Activated naive CD8-positive, alpha-beta T cell treated with anti-CD3 and anti-CD28 coated beads for 36 hours (primary cell): Measurements from ENCODE around the gene RABL6. TPM values are rescaled to one million over a fixed set of nuclear protein-coding genes. Genes with fewer than 3 reads are reported as not detected.

Experiments
- DNase-seq: peaks from one replicate; pipeline ENCODE4 v3.0.0; 2021
- H3K27ac Mint-ChIP-seq: one replicate; pipeline ENCODE4 v1.8.0; 2022; ENCODE audit warnings: mild to moderate bottlenecking, moderate library complexity, mixed read lengths
- H3K27me3 Mint-ChIP-seq: one replicate; pipeline ENCODE4 v1.8.0; 2022; ENCODE audit warnings: mild to moderate bottlenecking, mixed read lengths
- H3K36me3 Mint-ChIP-seq: one replicate; pipeline ENCODE4 v1.8.0; 2021; ENCODE audit warnings: mild to moderate bottlenecking, mixed read lengths
- H3K4me1 Mint-ChIP-seq: one replicate; pipeline ENCODE4 v1.8.0; 2021; ENCODE audit warnings: mixed read lengths
- H3K4me3 Mint-ChIP-seq: one replicate; pipeline ENCODE4 v1.8.0; 2022; ENCODE audit warnings: mild to moderate bottlenecking, moderate library complexity, mixed read lengths
- H3K9me3 Mint-ChIP-seq: one replicate; pipeline ENCODE4 v1.8.0; 2022; ENCODE audit warnings: mixed read lengths
- total RNA-seq, 2 experiments: library from RNA; stranded (reverse); gene quantifications; one replicate each; pipeline ENCODE4 v1.2.3, GENCODE V29; 2021

Gene RABL6
- total RNA-seq, 2 experiments from 2014 or later: 87.0 to 88.3 TPM

- peaks cover 16% of the 10 kb centered on the region for H3K4me1 Mint-ChIP-seq
- no peak for DNase-seq
- H3K36me3 Mint-ChIP-seq: peaks cover 31% of the 10 kb centered on the region
- H3K4me3 Mint-ChIP-seq: no peak overlapping the region
- no peak overlapping the region for H3K27ac Mint-ChIP-seq
- H3K9me3 Mint-ChIP-seq: no peaks in the 10 kb centered on the region
- no peaks in the 10 kb centered on the region for H3K27me3 Mint-ChIP-seq
Observed at GRCh38 chr9:136815422-136815782, 7.7 kb downstream of the RABL6 start.

GRCh38 chr9:136820971-136821825, 13.4 kb downstream of the RABL6 start:
- no peaks in the 10 kb centered on the region for H3K27me3 Mint-ChIP-seq
- no peaks in the 10 kb centered on the region for H3K9me3 Mint-ChIP-seq
- H3K4me3 Mint-ChIP-seq: peak overlapping the region; percentile 3
- H3K4me1 Mint-ChIP-seq: peaks cover 6% of the 10 kb centered on the region
- H3K36me3 Mint-ChIP-seq: peaks cover 10% of the 10 kb centered on the region
- no peak for DNase-seq
- H3K27ac Mint-ChIP-seq: no peak overlapping the region

DNA sequence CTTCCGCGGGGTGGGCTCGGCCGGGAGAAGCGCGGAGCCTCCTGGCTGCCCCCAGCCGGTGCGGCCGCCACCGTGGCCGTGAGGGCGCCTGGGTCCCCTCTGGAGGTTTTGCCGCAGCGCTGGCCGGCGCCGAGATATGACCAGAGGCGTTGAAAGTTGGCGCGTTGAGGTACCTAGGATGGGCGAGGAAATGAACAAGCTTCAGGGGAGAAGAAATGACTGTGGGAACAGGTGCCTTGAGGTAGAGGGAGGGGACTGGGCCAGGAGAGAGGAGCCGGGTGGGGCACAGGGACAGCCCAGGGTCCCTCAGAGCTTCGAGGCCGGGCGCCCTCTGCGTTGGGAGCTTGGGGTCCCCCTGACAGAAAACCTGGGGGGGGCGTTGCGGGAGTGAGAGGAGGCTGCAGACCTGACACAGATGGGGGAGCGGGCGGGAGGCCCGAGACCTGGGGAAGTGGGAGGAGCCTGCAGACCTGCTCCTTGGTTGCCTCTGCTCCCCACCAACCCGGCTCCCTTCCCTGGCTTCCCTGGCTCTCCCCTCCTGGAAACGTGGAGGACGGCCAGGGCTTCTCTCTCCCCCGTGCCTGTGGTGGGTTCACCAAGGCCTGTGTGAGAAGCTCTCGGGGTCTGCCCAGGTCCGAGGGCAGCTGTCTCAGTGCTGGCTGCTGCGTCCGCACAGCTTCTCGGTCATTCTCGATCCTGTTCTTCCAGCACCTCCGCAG, 14.2 kb downstream of the RABL6 start:
- Mint-ChIP-seq H3K27ac (no peak overlapping the region), H3K4me3 (no peak overlapping the region), H3K4me1 (peaks cover 6% of the 10 kb centered on the region), H3K27me3 (no peaks in the 10 kb centered on the region), H3K36me3 (peaks cover 6% of the 10 kb centered on the region), H3K9me3 (no peaks in the 10 kb centered on the region)
- no peak for DNase-seq

GRCh38 chr9:136823136-136824046, 15.6 kb downstream of the RABL6 start:
- no peak overlapping the region for H3K4me3 Mint-ChIP-seq
- DNase-seq: no peak
- H3K27ac Mint-ChIP-seq: no peak overlapping the region
- no peaks in the 10 kb centered on the region for H3K9me3 Mint-ChIP-seq
- H3K27me3 Mint-ChIP-seq: no peaks in the 10 kb centered on the region
- H3K36me3 Mint-ChIP-seq: peaks cover 3% of the 10 kb centered on the region
- peaks cover 6% of the 10 kb centered on the region for H3K4me1 Mint-ChIP-seq

GRCh38 chr9:136824496-136825225, 16.9 kb downstream of the RABL6 start:
- Mint-ChIP-seq H3K27me3 (no peaks in the 10 kb centered on the region), H3K4me3 (no peak overlapping the region)

DNA sequence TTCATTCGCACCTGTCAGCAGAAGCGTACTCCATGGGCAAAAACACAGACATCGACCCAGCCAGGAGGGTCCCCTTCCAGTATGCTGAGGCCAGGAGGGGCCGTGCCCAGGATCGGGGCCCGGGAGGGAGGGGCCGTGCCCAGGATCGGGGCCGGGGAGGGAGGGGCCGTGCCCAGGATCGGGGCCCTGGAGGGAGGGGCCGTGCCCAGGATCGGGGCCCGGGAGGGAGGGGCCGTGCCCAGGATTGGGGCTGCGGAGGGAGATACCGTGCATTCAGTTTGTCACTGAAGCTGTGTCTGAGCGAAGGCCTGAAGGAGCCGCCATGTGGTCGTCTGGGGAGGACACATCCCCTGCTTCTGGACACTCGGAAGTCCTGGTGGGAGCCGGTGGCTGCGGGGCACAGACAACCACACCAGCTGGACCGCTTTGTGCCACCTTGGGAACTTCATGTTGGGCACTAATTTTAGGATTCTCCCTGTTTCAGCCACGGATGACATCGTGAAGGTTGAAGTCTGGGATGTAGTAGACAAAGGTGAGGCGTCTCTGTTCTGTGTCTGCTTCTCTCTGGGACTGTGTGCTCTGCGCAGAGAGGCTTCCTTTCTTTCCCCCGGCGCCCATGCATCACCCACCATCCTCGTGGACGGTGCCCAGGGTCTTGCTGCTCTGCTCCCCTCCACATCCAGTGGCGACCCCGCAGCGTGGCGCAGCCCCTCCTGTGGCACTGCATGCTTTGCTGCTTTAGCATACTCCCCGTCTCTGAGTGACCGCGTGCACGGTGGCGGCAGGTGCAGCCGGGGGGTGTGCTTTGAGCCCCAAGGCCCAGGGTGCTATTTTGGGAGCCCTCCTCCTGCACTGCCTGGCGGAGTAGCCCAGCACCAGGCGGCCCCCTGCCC, 17.8 kb downstream of the RABL6 start:
- Mint-ChIP-seq H3K27ac (no peak overlapping the region), H3K36me3 (peaks cover 6% of the 10 kb centered on the region), H3K4me1 (peaks cover 6% of the 10 kb centered on the region), H3K4me3 (no peak overlapping the region), H3K9me3 (no peaks in the 10 kb centered on the region), H3K27me3 (no peaks in the 10 kb centered on the region)
- no peak for DNase-seq

More at GRCh38 chr9:136824496-136825225, 16.9 kb downstream of the RABL6 start:
- H3K27ac Mint-ChIP-seq: no peak overlapping the region
- peaks cover 5% of the 10 kb centered on the region for H3K36me3 Mint-ChIP-seq
- no peaks in the 10 kb centered on the region for H3K9me3 Mint-ChIP-seq
- peaks cover 6% of the 10 kb centered on the region for H3K4me1 Mint-ChIP-seq
- no peak for DNase-seq

GRCh38 chr9:136826188-136826541, 18.4 kb downstream of the RABL6 start:
- Mint-ChIP-seq H3K4me1 (peaks cover 3% of the 10 kb centered on the region), H3K9me3 (no peaks in the 10 kb centered on the region), H3K4me3 (no peak overlapping the region), H3K27ac (no peak overlapping the region), H3K36me3 (peaks cover 2% of the 10 kb centered on the region), H3K27me3 (no peaks in the 10 kb centered on the region)
- DNase-seq: no peak

- no peaks in the 10 kb centered on the region for H3K27me3 Mint-ChIP-seq
- H3K9me3 Mint-ChIP-seq: no peaks in the 10 kb centered on the region
- peaks cover 3% of the 10 kb centered on the region for H3K4me1 Mint-ChIP-seq
- H3K27ac Mint-ChIP-seq: no peak overlapping the region
- H3K36me3 Mint-ChIP-seq: peaks cover 2% of the 10 kb centered on the region
- H3K4me3 Mint-ChIP-seq: no peak overlapping the region
- DNase-seq: no peak
Observed at GRCh38 chr9:136826703-136827582, 19.2 kb downstream of the RABL6 start.

DNA sequence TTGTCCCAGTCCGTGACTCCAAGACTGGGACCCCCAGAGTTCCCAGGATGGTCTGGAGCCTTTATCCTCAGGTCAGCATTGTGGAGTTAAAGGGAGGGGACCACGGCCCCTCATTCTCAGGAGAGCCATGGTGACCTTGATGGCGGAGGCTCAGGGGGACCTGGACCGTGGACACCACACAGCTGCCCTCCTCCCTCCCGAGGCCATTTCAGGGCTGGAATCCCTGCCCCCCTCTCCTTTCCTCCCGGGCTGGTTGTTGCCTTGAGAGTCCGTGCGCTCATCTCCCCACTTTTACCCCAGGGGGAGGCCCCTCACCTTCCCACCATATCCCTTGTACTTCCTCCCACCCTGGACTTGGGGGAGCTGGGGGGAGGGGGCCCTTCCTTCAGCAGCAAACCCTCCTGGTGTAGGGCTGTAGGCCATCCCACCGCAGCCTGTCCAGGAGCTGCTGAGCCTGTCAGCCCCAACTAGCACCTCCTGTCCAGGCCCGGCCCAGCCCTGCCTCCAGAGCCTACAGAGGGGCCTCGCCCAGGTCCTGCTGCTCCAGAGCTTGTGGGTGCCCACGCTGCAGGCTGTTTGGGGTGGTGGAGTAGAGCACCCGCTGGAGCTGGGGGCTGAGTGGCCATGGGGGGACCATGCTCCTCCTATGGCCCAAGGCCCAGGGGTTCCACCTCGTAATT, 20.2 kb downstream of the RABL6 start:
- Mint-ChIP-seq H3K4me3 (no peak overlapping the region), H3K27ac (no peak overlapping the region), H3K9me3 (no peaks in the 10 kb centered on the region), H3K4me1 (peaks cover 3% of the 10 kb centered on the region), H3K27me3 (no peaks in the 10 kb centered on the region), H3K36me3 (peaks cover 2% of the 10 kb centered on the region)
- DNase-seq: no peak

DNA sequence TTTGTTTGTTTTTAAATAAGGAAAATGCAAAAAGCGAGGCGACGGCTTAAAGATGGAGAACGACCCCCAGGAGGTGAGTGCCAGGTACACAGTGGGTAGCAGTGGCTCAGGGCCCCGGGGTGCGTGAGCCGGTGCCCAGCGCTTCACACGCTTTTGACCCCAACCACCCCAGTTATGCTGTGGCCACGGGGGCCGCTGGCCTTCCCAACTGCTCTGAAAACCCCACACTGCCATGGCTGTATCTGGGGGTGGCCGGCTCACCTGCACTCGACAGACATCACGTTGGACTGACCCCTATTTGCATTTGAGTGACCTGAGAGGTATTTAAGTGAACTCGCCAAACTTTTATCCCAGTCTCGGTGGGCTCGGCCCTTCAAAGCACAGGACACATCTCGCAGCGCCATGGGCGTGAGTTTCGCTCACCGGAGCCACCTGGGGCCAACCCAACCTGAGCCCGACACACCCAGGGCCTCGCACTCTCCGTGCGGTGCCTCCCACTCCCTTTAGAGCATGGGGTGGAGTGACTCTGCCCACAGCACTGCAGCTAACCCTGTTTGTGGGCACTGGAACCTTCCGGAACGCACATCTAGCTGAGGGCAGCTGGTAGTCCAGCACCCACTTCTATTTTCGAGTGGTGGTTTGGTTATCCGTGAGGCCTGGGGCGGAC, 20.9 kb downstream of the RABL6 start:
- no peak overlapping the region for H3K4me3 Mint-ChIP-seq

GRCh38 chr9:136829412-136829811, 21.7 kb downstream of the RABL6 start:
- no peaks in the 10 kb centered on the region for H3K27me3 Mint-ChIP-seq
- H3K9me3 Mint-ChIP-seq: no peaks in the 10 kb centered on the region
- H3K4me3 Mint-ChIP-seq: no peak overlapping the region
- no peak for DNase-seq
- H3K36me3 Mint-ChIP-seq: peaks cover 2% of the 10 kb centered on the region
- no peaks in the 10 kb centered on the region for H3K4me1 Mint-ChIP-seq
- no peak overlapping the region for H3K27ac Mint-ChIP-seq

More for the DNA sequence above, 20.9 kb downstream of the RABL6 start:
- H3K36me3 Mint-ChIP-seq: peaks cover 2% of the 10 kb centered on the region
- DNase-seq: no peak
- no peaks in the 10 kb centered on the region for H3K9me3 Mint-ChIP-seq
- H3K27me3 Mint-ChIP-seq: no peaks in the 10 kb centered on the region
- no peak overlapping the region for H3K27ac Mint-ChIP-seq
- H3K4me1 Mint-ChIP-seq: no peaks in the 10 kb centered on the region
